GM10266 (cell line): ENCODE measurements around the gene ALK.

Experiments used
- DNase-seq: peaks from one replicate; pipeline ENCODE4 v3.0.0; 2012; ENCODE audit errors: extremely low spot score
- CTCF ChIP-seq: IDR thresholded peaks from 2 replicates; pipeline ENCODE4 v1.5.1; 2012; ENCODE audit warnings: mild to moderate bottlenecking, low read depth; ENCODE audit not compliant: control insufficient read depth, insufficient read depth; ENCODE audit errors: missing control alignments

Gene ALK

GRCh38 chr2:29241955-29242565, 679.3 kb downstream of the ALK start:
- TF ChIP-seq CTCF = no peak
- DNase-seq = no peak

- no peak for DNase-seq
- no peak for TF ChIP-seq CTCF
Observed at GRCh38 chr2:29241341-29241740, 680.0 kb downstream of the ALK start.

- no peak for TF ChIP-seq CTCF
- DNase-seq = no peak
Observed at GRCh38 chr2:29240601-29241000, 680.8 kb downstream of the ALK start.

- TF ChIP-seq CTCF = no peak
- no peak for DNase-seq
Observed at GRCh38 chr2:29239209-29239960, 682.0 kb downstream of the ALK start.

- DNase-seq = no peak
Observed at GRCh38 chr2:29238497-29238896, 682.9 kb downstream of the ALK start.

GRCh38 chr2:29236074-29236473, 685.3 kb downstream of the ALK start:
- no peak for DNase-seq
- TF ChIP-seq CTCF = no peak

More at GRCh38 chr2:29238497-29238896, 682.9 kb downstream of the ALK start:
- TF ChIP-seq CTCF = peak; percentile 49

GRCh38 chr2:29235411-29235810, 686.0 kb downstream of the ALK start:
- TF ChIP-seq CTCF = no peak
- no peak for DNase-seq
